ENCODE measurements around the gene MAN1A1. TPM values are rescaled to one million over a fixed set of nuclear protein-coding genes. Genes with fewer than 3 reads are reported as not detected.
A peak's percentile ranks its signal among the peaks of the same experiment; 100 is the strongest.

Gene MAN1A1
- total RNA-seq, 2 donors from 2014 or later = 98.6 to 115 TPM

DNA sequence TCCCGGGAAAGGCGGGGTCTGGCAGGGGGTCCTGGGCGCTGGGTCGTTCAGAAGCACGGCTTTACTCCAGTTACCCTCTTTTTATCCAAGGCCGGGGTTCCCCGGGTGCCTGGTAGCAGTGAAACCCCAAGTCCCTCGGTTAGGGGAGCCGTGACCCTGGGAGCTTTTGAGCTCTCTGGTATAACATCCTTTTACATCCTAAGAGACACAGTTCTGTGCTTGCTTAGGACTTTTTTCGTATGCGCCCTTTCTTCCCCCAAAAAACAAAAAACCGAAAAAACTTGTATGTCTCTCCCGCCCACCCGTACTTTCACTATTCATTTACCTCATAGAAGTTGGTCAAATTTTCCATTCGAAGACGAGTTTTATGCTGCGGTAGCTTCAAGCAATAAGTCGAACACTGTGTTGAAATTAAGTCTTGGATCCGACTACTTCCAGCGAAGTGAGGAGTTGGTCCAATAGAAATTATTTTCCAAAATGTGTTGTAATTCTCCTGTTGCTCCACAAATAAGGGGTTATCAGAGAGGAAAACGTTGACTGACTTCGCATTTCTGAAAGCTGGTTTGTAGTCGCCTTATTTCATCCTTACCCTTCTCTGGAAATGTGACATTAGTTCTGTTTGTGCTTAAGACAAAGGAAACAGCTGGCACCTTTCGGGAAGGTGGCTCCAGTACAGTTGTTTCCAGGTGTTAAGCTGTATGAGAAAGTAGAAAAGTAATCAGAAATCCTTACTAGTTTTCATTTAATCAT, 816 bp upstream of the MAN1A1 start:
- DNase-seq (ENCODE audit: low spot score) (no peak), ATAC-seq (ENCODE audit: insufficient number of reproducible peaks, low FRiP score, low read depth) (peak; percentile 60)
- H3K9me3 ChIP-seq = no peaks in the 10 kb centered on the region
- no peaks in the 10 kb centered on the region for H3K36me3 ChIP-seq
- H3K27me3 ChIP-seq (replicated peaks; ENCODE audit: insufficient read depth) = no peaks in the 10 kb centered on the region
- H3K4me1 ChIP-seq (ENCODE audit: control insufficient read depth in 1 of 2, low read depth in 2 of 2) = peaks cover 16 to 41% of the 10 kb centered on the region in 2 donors
- peak overlapping the region; percentile 94 to 98 for H3K27ac ChIP-seq
- TF ChIP-seq, protein P1, sequence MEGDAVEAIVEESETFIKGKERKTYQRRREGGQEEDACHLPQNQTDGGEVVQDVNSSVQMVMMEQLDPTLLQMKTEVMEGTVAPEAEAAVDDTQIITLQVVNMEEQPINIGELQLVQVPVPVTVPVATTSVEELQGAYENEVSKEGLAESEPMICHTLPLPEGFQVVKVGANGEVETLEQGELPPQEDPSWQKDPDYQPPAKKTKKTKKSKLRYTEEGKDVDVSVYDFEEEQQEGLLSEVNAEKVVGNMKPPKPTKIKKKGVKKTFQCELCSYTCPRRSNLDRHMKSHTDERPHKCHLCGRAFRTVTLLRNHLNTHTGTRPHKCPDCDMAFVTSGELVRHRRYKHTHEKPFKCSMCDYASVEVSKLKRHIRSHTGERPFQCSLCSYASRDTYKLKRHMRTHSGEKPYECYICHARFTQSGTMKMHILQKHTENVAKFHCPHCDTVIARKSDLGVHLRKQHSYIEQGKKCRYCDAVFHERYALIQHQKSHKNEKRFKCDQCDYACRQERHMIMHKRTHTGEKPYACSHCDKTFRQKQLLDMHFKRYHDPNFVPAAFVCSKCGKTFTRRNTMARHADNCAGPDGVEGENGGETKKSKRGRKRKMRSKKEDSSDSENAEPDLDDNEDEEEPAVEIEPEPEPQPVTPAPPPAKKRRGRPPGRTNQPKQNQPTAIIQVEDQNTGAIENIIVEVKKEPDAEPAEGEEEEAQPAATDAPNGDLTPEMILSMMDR (IDR thresholded peaks at IDR 0.05) = no peak
- H3K4me3 ChIP-seq = peak overlapping the region; percentile 98

DNA sequence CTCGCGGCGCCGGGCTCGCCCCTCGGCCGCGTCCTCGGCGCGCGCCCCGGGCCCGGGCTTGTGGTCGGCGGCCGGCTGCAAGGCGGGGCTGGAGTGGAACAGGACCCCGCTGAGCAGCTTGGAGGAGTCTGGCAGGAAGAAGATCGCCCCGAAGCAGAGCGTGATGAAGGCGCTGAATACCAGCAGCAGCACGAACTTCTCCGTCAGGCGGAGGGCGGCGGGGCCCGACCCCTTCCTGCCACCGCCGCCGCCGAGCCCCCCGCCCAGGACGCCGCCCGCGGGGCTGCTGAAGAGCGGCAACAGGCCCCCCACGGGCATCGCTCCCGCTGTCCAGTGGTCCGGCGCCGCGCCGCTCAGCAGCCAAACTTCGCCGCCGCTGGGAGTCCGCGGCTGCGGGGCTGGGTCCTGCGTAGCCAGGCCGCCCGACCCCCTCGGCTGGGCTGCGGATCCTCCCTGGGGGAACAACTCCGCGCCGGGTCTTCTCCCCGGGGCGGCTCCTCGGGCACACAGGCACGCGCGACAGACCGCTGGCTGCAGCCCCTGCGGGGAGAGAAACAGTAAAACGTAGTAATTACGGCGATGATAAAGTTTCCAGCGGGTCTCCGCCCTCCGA, 707 bp downstream of the MAN1A1 start:
- peaks cover 22 to 54% of the 10 kb centered on the region in 2 donors for H3K4me1 ChIP-seq (ENCODE audit: control insufficient read depth in 1 of 2, low read depth in 2 of 2)
- ATAC-seq (ENCODE audit: insufficient number of reproducible peaks, low FRiP score, low read depth) (no peak), DNase-seq (ENCODE audit: low spot score) (no peak)
- H3K4me3 ChIP-seq = peak overlapping the region; percentile 98
- H3K27ac ChIP-seq = peak overlapping the region; percentile 94 to 98
- no peaks in the 10 kb centered on the region for H3K36me3 ChIP-seq
- H3K9me3 ChIP-seq = no peaks in the 10 kb centered on the region
- TF ChIP-seq, protein P1 (IDR thresholded peaks at IDR 0.05) = no peak
- H3K27me3 ChIP-seq (replicated peaks; ENCODE audit: insufficient read depth) = no peaks in the 10 kb centered on the region

DNA sequence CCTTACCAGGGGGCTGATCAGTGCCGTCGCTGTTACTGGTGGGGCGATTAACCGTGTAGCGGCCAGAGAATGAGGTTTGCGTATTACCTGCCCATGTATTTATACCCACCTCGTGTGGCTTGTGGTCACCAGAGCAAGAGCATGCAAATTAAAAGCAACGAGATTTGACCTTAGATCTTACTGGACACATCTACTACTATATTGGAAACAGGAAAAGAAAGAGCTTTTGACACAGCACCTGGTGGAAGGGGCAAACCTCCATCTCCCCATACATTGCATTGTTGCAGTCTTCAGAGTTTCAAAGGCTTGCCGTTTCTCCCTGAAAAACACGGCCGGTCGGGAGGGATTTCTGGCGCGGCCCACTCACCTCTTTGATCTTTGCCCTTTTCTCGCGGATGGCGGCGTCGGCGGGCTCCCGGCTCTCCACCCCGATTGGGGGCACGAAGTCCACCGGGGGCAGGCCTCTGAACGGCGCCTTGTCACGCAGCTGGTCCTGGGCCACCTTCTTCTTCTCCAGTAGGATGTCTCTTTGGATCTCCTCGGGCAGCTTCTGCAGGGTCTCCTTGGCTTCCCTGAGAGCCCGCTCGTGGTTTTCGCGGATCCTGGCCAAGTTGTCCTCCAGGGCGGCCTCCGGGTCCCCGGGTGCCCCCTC, 1.3 kb downstream of the MAN1A1 start:
- no peaks in the 10 kb centered on the region for H3K36me3 ChIP-seq
- TF ChIP-seq, protein P1 (IDR thresholded peaks at IDR 0.05) = no peak
- no peaks in the 10 kb centered on the region for H3K9me3 ChIP-seq
- DNase-seq (ENCODE audit: low spot score) = no peak
- H3K27me3 ChIP-seq (replicated peaks; ENCODE audit: insufficient read depth) = no peaks in the 10 kb centered on the region
- H3K27ac ChIP-seq = peak overlapping the region; percentile 94 to 98
- no peak for ATAC-seq (ENCODE audit: insufficient number of reproducible peaks, low FRiP score, low read depth)
- H3K4me1 ChIP-seq (ENCODE audit: control insufficient read depth in 1 of 2, low read depth in 2 of 2) = peaks cover 20 to 48% of the 10 kb centered on the region in 2 donors
- H3K4me3 ChIP-seq = peak overlapping the region; percentile 98

DNA sequence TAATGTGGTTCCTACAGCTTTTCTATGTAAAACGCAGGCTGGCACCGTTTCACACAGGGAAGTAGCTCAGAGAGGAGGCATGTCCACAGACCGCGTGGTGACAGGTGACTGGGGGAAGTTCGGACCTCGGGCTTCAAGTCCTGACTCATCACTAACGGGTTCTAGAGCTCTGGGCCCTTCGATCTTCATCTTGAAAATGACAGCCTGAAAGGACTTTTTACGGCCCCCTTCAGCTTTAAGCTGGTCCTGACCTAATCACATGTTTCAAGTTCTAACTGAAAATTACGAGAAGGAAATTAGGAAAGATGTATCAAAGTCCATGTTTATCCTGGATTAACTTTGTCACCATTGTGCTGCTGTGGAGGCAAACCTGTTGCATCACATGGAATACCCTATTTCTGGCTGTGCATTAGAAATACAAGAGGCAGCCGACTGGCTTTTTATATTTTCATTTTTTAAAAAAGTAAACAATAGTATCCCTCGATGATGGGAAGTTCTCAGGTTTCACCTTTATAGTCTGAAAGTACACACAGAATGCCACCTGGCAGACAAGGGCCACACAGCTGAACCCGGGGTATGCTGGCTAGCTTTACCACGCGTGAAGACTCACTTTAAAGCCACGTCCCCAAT, 2.0 kb downstream of the MAN1A1 start:
- H3K27ac ChIP-seq = peak overlapping the region; percentile 94 to 98
- TF ChIP-seq, protein P1 (IDR thresholded peaks at IDR 0.05) = no peak
- ATAC-seq (ENCODE audit: insufficient number of reproducible peaks, low FRiP score, low read depth) (no peak), DNase-seq (ENCODE audit: low spot score) (no peak)
- H3K9me3 ChIP-seq = no peaks in the 10 kb centered on the region
- no peaks in the 10 kb centered on the region for H3K36me3 ChIP-seq
- peaks cover 17 to 43% of the 10 kb centered on the region in 2 donors for H3K4me1 ChIP-seq (ENCODE audit: control insufficient read depth in 1 of 2, low read depth in 2 of 2)
- H3K27me3 ChIP-seq (replicated peaks; ENCODE audit: insufficient read depth) = no peaks in the 10 kb centered on the region
- peak overlapping the region; percentile 98 for H3K4me3 ChIP-seq

DNA sequence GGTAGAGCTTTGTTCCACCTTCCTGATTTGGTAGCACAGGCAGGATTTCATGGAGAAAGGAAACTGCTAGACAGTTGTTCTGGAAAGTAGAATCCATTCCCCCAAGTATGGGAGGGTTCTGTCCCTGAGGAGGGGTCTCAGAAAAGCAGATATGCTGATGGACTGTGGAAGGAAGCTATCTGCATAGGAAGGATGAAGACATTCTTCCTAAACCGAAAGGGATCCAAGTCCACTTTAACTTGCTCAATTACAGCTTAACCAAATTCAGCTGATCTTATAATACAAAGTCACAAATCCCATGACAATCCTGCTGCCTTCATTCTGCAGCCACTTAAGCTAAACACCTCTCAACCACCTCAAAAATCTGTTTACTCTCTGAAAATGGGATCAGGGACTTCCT, 2.6 kb downstream of the MAN1A1 start:
- DNase-seq (ENCODE audit: low spot score) = no peak
- Histone ChIP-seq H3K4me1 (ENCODE audit: control insufficient read depth in 1 of 2, low read depth in 2 of 2) (peaks cover 17 to 43% of the 10 kb centered on the region in 2 donors), H3K36me3 (no peaks in the 10 kb centered on the region), H3K4me3 (peak overlapping the region; percentile 98), H3K27ac (peak overlapping the region in 1 of 2 donors; percentile 98), H3K9me3 (no peaks in the 10 kb centered on the region), H3K27me3 (replicated peaks; ENCODE audit: insufficient read depth) (no peaks in the 10 kb centered on the region)
- no peak for ATAC-seq (ENCODE audit: insufficient number of reproducible peaks, low FRiP score, low read depth)
- TF ChIP-seq, protein P1 (IDR thresholded peaks at IDR 0.05) = no peak
